Stimulated activated CD4-positive, alpha-beta T cell treated with anti-CD3 and anti-CD28 coated beads, Interleukin-12 subunit alpha, Interleukin-12 subunit beta, amount 100 ng/mL, for 48 hours (primary cell): ENCODE measurements around the gene SETX.

Source experiments
- DNase-seq, 3 donors: peaks; one replicate each; pipeline ENCODE4 v3.0.0-alpha.2; 2020; ENCODE audit warnings: low read depth in 2 of 3, low spot score in 1 of 3

The SETX gene

GRCh38 chr9:132356324-132356924, 1.6 kb upstream of the SETX start:
- no peak for DNase-seq

GRCh38 chr9:132351404-132352045, 3.3 kb downstream of the SETX start:
- no peak for DNase-seq

- DNase-seq, result peak in 1 of 3 donors; percentile 26
Observed at GRCh38 chr9:132350861-132351315, 3.9 kb downstream of the SETX start.

GRCh38 chr9:132348676-132349075, 6.1 kb downstream of the SETX start:
- no peak for DNase-seq

GRCh38 chr9:132346177-132346576, 8.6 kb downstream of the SETX start:
- no peak for DNase-seq

- DNase-seq, result no peak
Observed at GRCh38 chr9:132341177-132341840, 13.5 kb downstream of the SETX start.

GRCh38 chr9:132334364-132334763, 20.4 kb downstream of the SETX start:
- DNase-seq, result no peak

GRCh38 chr9:132333556-132333955, 21.2 kb downstream of the SETX start:
- DNase-seq, result no peak

GRCh38 chr9:132328580-132328979, 26.2 kb downstream of the SETX start:
- no peak for DNase-seq

- DNase-seq, result no peak
Observed at GRCh38 chr9:132327537-132327936, 27.2 kb downstream of the SETX start.

GRCh38 chr9:132324425-132324824, 30.4 kb downstream of the SETX start:
- no peak for DNase-seq

GRCh38 chr9:132319421-132320110, 35.2 kb downstream of the SETX start:
- no peak for DNase-seq

- no peak for DNase-seq
Observed at GRCh38 chr9:132312873-132313272, 41.9 kb downstream of the SETX start.

GRCh38 chr9:132312426-132312825, 42.4 kb downstream of the SETX start:
- DNase-seq, result no peak

- DNase-seq, result no peak
Observed at GRCh38 chr9:132311978-132312377, 42.8 kb downstream of the SETX start.

GRCh38 chr9:132309056-132309455, 45.7 kb downstream of the SETX start:
- no peak for DNase-seq

- DNase-seq, result no peak
Observed at GRCh38 chr9:132301521-132301920, 53.3 kb downstream of the SETX start.

- DNase-seq, result no peak
Observed at GRCh38 chr9:132299221-132299620, 55.6 kb downstream of the SETX start.

- DNase-seq, result no peak
Observed at GRCh38 chr9:132295181-132295580, 59.6 kb downstream of the SETX start.

- DNase-seq, result no peak
Observed at GRCh38 chr9:132293145-132293721, 61.6 kb downstream of the SETX start.

- DNase-seq, result no peak
Observed at GRCh38 chr9:132288966-132289365, 65.8 kb downstream of the SETX start.

GRCh38 chr9:132288361-132288760, 66.4 kb downstream of the SETX start:
- no peak for DNase-seq
